ENCODE results near the gene EMILIN1. TPM values are rescaled to one million over a fixed set of nuclear protein-coding genes. Genes with fewer than 3 reads are reported as not detected.

The EMILIN1 gene
- 49.1 TPM for polyA plus RNA-seq
- long read RNA-seq, donor 1, transcript EMILIN1-201 (8 exons, 3,943 nt), result major isoform, 5 of 10 reads
- long read RNA-seq, donor 1, partial matches to known transcripts, result 5 of 10 reads
- long read RNA-seq, donor 1, other reads (novel, unspliced or antisense), result 0 of 10 reads
- long read RNA-seq, donor 2, partial matches to known transcripts, result 24 of 27 reads
- long read RNA-seq, donor 2, other reads (novel, unspliced or antisense), result 0 of 27 reads
- long read RNA-seq, donor 3, result 0 reads
- long read RNA-seq, donor 4, result 0 reads
- long read RNA-seq, donor 5, partial matches to known transcripts, result 7 of 9 reads
- long read RNA-seq, donor 5, other reads (novel, unspliced or antisense), result 0 of 9 reads
- long read RNA-seq, donor 6, partial matches to known transcripts, result 10 of 12 reads
- long read RNA-seq, donor 6, other reads (novel, unspliced or antisense), result 0 of 12 reads
- long read RNA-seq, donor 7, partial matches to known transcripts, result 0 of 4 reads
- long read RNA-seq, donor 7, other reads (novel, unspliced or antisense), result 0 of 4 reads
- long read RNA-seq, donor 8, partial matches to known transcripts, result 13 of 16 reads
- long read RNA-seq, donor 8, other reads (novel, unspliced or antisense), result 0 of 16 reads
- long read RNA-seq, donor 9, partial matches to known transcripts, result 12 of 12 reads
- long read RNA-seq, donor 9, other reads (novel, unspliced or antisense), result 0 of 12 reads
- long read RNA-seq, donor 10, partial matches to known transcripts, result 6 of 9 reads
- long read RNA-seq, donor 10, other reads (novel, unspliced or antisense), result 0 of 9 reads
- long read RNA-seq, donor 11, result 0 reads

GRCh38 chr2:27078267-27079194, at the start of gene EMILIN1:
Gene EMILIN1, plus strand, starts transcription at chr2:27078615. Its CDS starts 451 bp downstream, at chr2:27079066.
- peaks cover 5% of the 10 kb centered on the region for H3K36me3 ChIP-seq (ENCODE audit: control insufficient read depth, insufficient read depth, low read length)
- peak within 1 kb of the TSS; percentile 50 for H3K4me3 ChIP-seq (ENCODE audit: low read length)
- H3K27me3 ChIP-seq (ENCODE audit: control insufficient read depth, insufficient read depth, low read length), result peaks cover 8% of the 10 kb centered on the region
- H3K27ac ChIP-seq (ENCODE audit: low read length), result peak within 1 kb of the TSS; percentile 66
- peak; percentile 57 to 67 for DNase-seq
- peaks cover 11% of the 10 kb centered on the region for H3K4me1 ChIP-seq (ENCODE audit: control insufficient read depth, insufficient read depth, low read length)
- no CpG with 5 or more reads among the region's 41 CpGs for WGBS (ENCODE audit: insufficient coverage, low lambda C conversion rate)
- H3K9me3 ChIP-seq (ENCODE audit: control insufficient read depth, low read depth, low read length), result peaks cover 8% of the 10 kb centered on the region

GRCh38 chr2:27029051-27029450, 49.4 kb upstream of the EMILIN1 start:
- DNase-seq, result no peak

GRCh38 chr2:27032495-27033252, 45.7 kb upstream of the EMILIN1 start, which contains the start of gene TMEM214:
Gene TMEM214, plus strand, starts transcription at chr2:27032965. Its CDS starts 51 bp downstream, at chr2:27033016.
- WGBS (ENCODE audit: insufficient coverage, low lambda C conversion rate), result no CpG with 5 or more reads among the region's 76 CpGs
- peak within 1 kb of the TSS; percentile 90 for H3K4me3 ChIP-seq (ENCODE audit: low read length)
- no peaks in the 10 kb centered on the region for H3K9me3 ChIP-seq (ENCODE audit: control insufficient read depth, low read depth, low read length)
- H3K27me3 ChIP-seq (ENCODE audit: control insufficient read depth, insufficient read depth, low read length), result no peaks in the 10 kb centered on the region
- H3K27ac ChIP-seq (ENCODE audit: low read length), result peak within 1 kb of the TSS; percentile 39
- peak; percentile 83 to 87 for DNase-seq
- H3K4me1 ChIP-seq (ENCODE audit: control insufficient read depth, insufficient read depth, low read length), result peaks cover 17% of the 10 kb centered on the region
- peaks cover 31% of the 10 kb centered on the region for H3K36me3 ChIP-seq (ENCODE audit: control insufficient read depth, insufficient read depth, low read length)

More at GRCh38 chr2:27029051-27029450, 49.4 kb upstream of the EMILIN1 start:
- H3K27ac ChIP-seq (ENCODE audit: low read length), result no peak overlapping the region
- no CpG with 5 or more reads among the region's 2 CpGs for WGBS (ENCODE audit: insufficient coverage, low lambda C conversion rate)
- peaks cover 14% of the 10 kb centered on the region for H3K4me1 ChIP-seq (ENCODE audit: control insufficient read depth, insufficient read depth, low read length)
- H3K36me3 ChIP-seq (ENCODE audit: control insufficient read depth, insufficient read depth, low read length), result peaks cover 15% of the 10 kb centered on the region
- no peaks in the 10 kb centered on the region for H3K27me3 ChIP-seq (ENCODE audit: control insufficient read depth, insufficient read depth, low read length)
- no peaks in the 10 kb centered on the region for H3K9me3 ChIP-seq (ENCODE audit: control insufficient read depth, low read depth, low read length)
- H3K4me3 ChIP-seq (ENCODE audit: low read length), result no peak overlapping the region

GRCh38 chr2:27033253-27033852, 45.1 kb upstream of the EMILIN1 start:
- DNase-seq, result no peak
- no peaks in the 10 kb centered on the region for H3K27me3 ChIP-seq (ENCODE audit: control insufficient read depth, insufficient read depth, low read length)
- peak overlapping the region; percentile 90 for H3K4me3 ChIP-seq (ENCODE audit: low read length)
- peak overlapping the region; percentile 20 for H3K27ac ChIP-seq (ENCODE audit: low read length)
- peaks cover 36% of the 10 kb centered on the region for H3K36me3 ChIP-seq (ENCODE audit: control insufficient read depth, insufficient read depth, low read length)
- H3K4me1 ChIP-seq (ENCODE audit: control insufficient read depth, insufficient read depth, low read length), result peaks cover 17% of the 10 kb centered on the region
- no CpG with 5 or more reads among the region's 11 CpGs for WGBS (ENCODE audit: insufficient coverage, low lambda C conversion rate)
- H3K9me3 ChIP-seq (ENCODE audit: control insufficient read depth, low read depth, low read length), result no peaks in the 10 kb centered on the region

GRCh38 chr2:27038012-27038411, 40.4 kb upstream of the EMILIN1 start:
- Histone ChIP-seq H3K36me3 (ENCODE audit: control insufficient read depth, insufficient read depth, low read length) (peaks cover 71% of the 10 kb centered on the region), H3K9me3 (ENCODE audit: control insufficient read depth, low read depth, low read length) (no peaks in the 10 kb centered on the region), H3K27ac (ENCODE audit: low read length) (no peak overlapping the region), H3K4me3 (ENCODE audit: low read length) (no peak overlapping the region), H3K27me3 (ENCODE audit: control insufficient read depth, insufficient read depth, low read length) (no peaks in the 10 kb centered on the region), H3K4me1 (ENCODE audit: control insufficient read depth, insufficient read depth, low read length) (peaks cover 19% of the 10 kb centered on the region)
- no CpG with 5 or more reads among the region's 6 CpGs for WGBS (ENCODE audit: insufficient coverage, low lambda C conversion rate)
- no peak for DNase-seq

GRCh38 chr2:27038631-27039339, 39.6 kb upstream of the EMILIN1 start:
- no peak for DNase-seq
- H3K4me1 ChIP-seq (ENCODE audit: control insufficient read depth, insufficient read depth, low read length), result peaks cover 23% of the 10 kb centered on the region
- H3K4me3 ChIP-seq (ENCODE audit: low read length), result no peak overlapping the region
- H3K27me3 ChIP-seq (ENCODE audit: control insufficient read depth, insufficient read depth, low read length), result no peaks in the 10 kb centered on the region
- H3K36me3 ChIP-seq (ENCODE audit: control insufficient read depth, insufficient read depth, low read length), result peaks cover 71% of the 10 kb centered on the region
- H3K27ac ChIP-seq (ENCODE audit: low read length), result no peak overlapping the region
- whole genome bisulfite sequencing (ENCODE audit: insufficient coverage, low lambda C conversion rate), result no CpG with 5 or more reads among the region's 17 CpGs
- H3K9me3 ChIP-seq (ENCODE audit: control insufficient read depth, low read depth, low read length), result no peaks in the 10 kb centered on the region

- Histone ChIP-seq H3K27me3 (ENCODE audit: control insufficient read depth, insufficient read depth, low read length) (no peaks in the 10 kb centered on the region), H3K4me3 (ENCODE audit: low read length) (no peak overlapping the region), H3K9me3 (ENCODE audit: control insufficient read depth, low read depth, low read length) (no peaks in the 10 kb centered on the region), H3K36me3 (ENCODE audit: control insufficient read depth, insufficient read depth, low read length) (peaks cover 71% of the 10 kb centered on the region), H3K27ac (ENCODE audit: low read length) (no peak overlapping the region), H3K4me1 (ENCODE audit: control insufficient read depth, insufficient read depth, low read length) (peaks cover 18% of the 10 kb centered on the region)
- no CpG with 5 or more reads among the region's 6 CpGs for whole genome bisulfite sequencing (ENCODE audit: insufficient coverage, low lambda C conversion rate)
- no peak for DNase-seq
These were observed 39.0 kb upstream of the EMILIN1 start for GRCh38 chr2:27039426-27039825.

- Histone ChIP-seq H3K27ac (ENCODE audit: low read length) (no peak overlapping the region), H3K36me3 (ENCODE audit: control insufficient read depth, insufficient read depth, low read length) (peaks cover 71% of the 10 kb centered on the region)
These were observed 38.5 kb upstream of the EMILIN1 start for GRCh38 chr2:27039871-27040270.

More at GRCh38 chr2:27039871-27040270, 38.5 kb upstream of the EMILIN1 start:
- DNase-seq, result no peak
- H3K4me1 ChIP-seq (ENCODE audit: control insufficient read depth, insufficient read depth, low read length), result peaks cover 18% of the 10 kb centered on the region
- WGBS (ENCODE audit: insufficient coverage, low lambda C conversion rate), result no CpG with 5 or more reads among the region's 7 CpGs
- H3K27me3 ChIP-seq (ENCODE audit: control insufficient read depth, insufficient read depth, low read length), result no peaks in the 10 kb centered on the region
- no peaks in the 10 kb centered on the region for H3K9me3 ChIP-seq (ENCODE audit: control insufficient read depth, low read depth, low read length)
- H3K4me3 ChIP-seq (ENCODE audit: low read length), result no peak overlapping the region
